ENCODE results near the gene MRPS22.

The MRPS22 gene

GRCh38 chr3:139343895-139344856 is at the start of gene MRPS22:
MRPS22 (plus strand) TSS chr3:139344020; CDS start chr3:139344027, 7 bp downstream.
- H3K4me3 ChIP-seq (ENCODE audit: low read depth, low read length) = peak within 1 kb of the TSS; percentile 94
- TF ChIP-seq, protein P1, sequence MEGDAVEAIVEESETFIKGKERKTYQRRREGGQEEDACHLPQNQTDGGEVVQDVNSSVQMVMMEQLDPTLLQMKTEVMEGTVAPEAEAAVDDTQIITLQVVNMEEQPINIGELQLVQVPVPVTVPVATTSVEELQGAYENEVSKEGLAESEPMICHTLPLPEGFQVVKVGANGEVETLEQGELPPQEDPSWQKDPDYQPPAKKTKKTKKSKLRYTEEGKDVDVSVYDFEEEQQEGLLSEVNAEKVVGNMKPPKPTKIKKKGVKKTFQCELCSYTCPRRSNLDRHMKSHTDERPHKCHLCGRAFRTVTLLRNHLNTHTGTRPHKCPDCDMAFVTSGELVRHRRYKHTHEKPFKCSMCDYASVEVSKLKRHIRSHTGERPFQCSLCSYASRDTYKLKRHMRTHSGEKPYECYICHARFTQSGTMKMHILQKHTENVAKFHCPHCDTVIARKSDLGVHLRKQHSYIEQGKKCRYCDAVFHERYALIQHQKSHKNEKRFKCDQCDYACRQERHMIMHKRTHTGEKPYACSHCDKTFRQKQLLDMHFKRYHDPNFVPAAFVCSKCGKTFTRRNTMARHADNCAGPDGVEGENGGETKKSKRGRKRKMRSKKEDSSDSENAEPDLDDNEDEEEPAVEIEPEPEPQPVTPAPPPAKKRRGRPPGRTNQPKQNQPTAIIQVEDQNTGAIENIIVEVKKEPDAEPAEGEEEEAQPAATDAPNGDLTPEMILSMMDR (IDR thresholded peaks at IDR 0.05; ENCODE audit: low read depth, low read length) = no peak

DNA sequence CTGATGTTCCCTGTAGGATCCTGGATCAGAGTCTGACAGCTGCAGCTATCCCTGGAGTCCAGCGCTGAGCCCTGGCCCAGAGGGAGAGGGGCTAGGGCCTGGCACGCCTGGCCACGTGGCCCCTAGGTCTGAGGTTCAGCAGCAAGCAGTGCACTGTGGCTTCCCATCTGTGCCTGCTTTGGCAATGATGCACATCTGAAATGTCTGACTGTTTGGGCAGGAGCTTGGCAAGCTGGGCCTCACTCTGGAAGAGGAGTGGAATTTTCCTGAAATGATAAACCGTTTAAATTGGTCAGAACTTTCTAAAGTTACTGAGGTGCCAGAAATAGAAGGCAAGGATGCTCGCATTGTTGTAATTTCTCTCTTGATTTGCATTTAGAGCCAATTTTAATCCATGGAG is 48.8 kb upstream of the MRPS22 start:
- TF ChIP-seq, protein P1 (IDR thresholded peaks at IDR 0.05; ENCODE audit: low read depth, low read length) = no peak
- H3K4me3 ChIP-seq (ENCODE audit: low read depth, low read length) = no peak overlapping the region

DNA sequence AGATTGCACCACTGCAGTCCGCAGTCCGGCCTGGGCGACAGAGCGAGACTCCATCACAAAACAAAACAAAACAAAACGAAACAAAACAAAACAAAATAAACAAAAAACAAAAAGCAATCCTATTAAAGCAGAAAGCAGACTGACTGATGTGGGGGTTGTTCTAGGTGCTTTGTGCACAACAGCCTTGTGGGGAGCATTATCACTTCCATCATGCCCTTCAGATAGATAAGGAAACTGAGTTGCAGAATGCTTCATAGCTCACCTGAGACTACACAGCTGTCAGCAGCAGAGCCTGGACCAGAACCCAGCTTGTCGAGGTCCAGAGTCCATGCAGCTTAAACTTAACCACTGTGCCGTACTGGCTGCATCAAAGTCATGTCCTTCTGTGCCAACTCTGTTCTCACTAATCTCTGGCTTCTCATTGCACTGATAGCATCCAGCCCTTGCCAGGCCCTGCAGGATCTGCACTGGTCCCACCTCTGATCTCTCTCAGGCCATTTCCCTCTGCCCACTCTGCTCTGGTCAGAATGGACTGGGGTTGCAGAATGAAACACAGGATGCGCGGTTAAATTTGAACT is 47.6 kb upstream of the MRPS22 start:
- TF ChIP-seq, protein P1 (IDR thresholded peaks at IDR 0.05; ENCODE audit: low read depth, low read length) = no peak
- no peak overlapping the region for H3K4me3 ChIP-seq (ENCODE audit: low read depth, low read length)

DNA sequence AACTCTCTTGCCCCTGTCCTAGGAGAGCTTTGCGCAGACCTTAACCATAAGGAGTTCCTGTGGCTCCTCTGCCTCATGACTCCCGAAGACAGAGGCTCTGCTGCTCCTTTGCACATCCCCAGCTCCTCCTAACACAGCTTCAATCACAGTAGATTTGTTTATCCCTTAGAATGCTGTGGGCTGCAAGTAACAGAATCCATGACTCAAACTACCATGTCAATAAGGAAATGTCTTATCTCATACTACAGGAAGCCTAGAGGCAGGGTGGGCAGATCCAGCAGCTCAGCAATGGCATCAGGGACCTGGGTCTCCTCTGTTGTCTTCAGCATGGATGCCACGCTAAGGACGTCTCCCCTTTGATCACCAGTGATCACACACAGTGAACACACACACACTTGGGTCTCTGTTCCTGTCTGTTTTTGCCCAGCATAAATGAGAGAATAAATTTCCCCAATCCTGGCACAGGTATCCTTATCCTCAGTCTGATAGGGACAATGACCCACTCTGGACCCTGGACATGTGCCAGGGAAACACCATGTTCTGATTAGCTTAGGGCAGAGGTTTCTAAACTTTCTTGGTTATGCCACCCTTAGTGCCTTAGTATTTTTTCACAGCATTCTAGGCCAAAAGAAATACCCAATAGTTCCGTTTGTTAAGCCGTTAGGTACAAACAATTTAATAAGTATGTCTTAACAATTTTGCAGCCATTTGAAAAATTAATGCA is 46.1 kb upstream of the MRPS22 start:
- TF ChIP-seq, protein P1 (IDR thresholded peaks at IDR 0.05; ENCODE audit: low read depth, low read length) = no peak
- no peak overlapping the region for H3K4me3 ChIP-seq (ENCODE audit: low read depth, low read length)

DNA sequence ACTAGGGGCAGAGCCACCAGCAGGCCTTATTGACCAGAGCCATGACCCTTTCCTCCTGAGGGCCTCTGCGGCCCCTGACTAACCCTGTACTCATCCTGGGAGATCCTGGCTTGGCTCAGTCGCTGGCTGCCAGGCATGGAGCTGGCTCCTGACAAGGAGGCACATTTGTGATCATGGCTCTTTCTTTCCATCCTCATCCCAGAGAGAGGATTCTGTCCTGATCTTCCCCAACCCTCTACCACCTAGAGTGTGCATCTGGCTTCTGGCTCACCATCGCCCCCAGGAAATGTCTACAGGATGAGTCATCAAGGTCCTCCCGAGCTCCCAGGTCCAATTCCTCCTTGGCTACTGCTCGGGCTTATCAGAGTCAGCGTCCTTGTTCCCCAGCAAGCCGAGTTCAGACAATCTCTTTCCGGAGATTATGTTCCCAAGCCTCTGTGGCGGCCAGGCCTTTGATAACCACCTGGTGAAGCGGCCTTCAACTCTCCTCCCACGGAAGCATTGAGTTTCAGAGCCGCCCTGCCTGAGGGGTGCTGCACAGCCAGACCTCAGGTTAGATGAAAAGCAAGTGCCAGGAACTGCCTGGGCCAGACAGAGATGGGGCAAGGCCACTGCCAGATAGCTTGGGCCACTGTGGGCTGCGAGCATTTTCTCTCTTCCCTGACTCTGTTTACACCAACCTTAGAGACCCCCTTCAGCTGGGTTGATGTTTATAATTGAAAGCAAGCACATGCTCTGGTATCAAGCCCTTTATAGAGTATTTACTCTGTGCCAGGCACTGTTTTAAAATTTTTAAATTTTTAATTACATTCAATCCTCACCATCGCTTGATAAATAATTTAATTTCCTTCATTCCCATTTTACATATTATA is 44.3 kb upstream of the MRPS22 start:
- no peak overlapping the region for H3K4me3 ChIP-seq (ENCODE audit: low read depth, low read length)
- TF ChIP-seq, protein P1 (IDR thresholded peaks at IDR 0.05; ENCODE audit: low read depth, low read length) = no peak

DNA sequence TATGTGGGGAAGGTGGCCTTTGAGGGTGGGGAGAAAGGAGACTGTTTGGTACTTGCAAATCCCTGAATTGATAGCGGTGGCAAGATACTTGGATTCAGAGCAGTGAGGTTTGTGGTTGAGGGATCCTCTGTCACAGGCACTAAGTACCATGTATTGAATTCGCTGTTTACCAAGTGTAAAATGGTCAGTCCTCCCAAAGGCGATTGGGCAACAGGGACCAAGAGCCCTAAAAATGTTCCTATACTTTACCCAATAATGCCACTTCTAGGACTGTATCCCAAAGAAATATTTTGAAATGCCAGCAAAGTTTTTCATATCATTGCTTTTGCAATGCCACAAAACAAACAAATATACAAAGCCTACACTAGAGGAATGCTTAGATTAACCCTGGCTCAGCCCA is 43.4 kb upstream of the MRPS22 start:
- TF ChIP-seq, protein P1 (IDR thresholded peaks at IDR 0.05; ENCODE audit: low read depth, low read length) = no peak
- H3K4me3 ChIP-seq (ENCODE audit: low read depth, low read length) = no peak overlapping the region
